HG03460 (cell line): ENCODE measurements around the gene UCK1.
A peak's percentile ranks its signal among the peaks of the same experiment; 100 is the strongest.

Source experiments
- ATAC-seq: cut with Tn5 transposase; IDR thresholded peaks from one replicate; pipeline ENCODE4 v1.9.1; 2021; ENCODE audit not compliant: unreplicated experiment

Gene UCK1

GRCh38 chr9:131530920-131531832 lies at the start of gene UCK1:
TSS of gene UCK1 (minus strand) at chr9:131531263. CDS start at chr9:131531174, 89 bp downstream.
- ATAC-seq, result peak; percentile 83

- no peak for ATAC-seq
Measured at GRCh38 chr9:131580358-131580757, 49.3 kb upstream of the UCK1 start.

DNA sequence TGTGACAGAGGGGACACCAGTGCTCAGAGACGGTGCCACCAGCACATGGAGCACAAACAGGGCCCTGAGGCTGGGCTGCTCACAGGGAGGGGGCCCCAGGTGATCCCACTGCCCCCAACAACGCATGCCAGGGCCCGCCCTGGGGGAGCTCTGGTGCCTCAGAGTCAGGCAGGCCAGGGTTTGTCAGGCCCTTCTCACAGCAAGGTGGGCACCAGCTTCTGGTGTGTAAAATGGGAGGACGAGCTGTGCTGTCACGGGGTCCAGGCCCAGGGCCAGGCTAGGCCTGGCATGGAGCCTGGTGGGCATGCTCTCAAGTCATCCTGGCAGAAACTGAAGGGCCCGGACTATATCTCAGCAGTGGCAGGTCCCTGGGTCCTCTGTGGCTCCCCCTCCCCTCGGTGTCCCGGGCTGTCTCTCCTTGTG lies 48.7 kb upstream of the UCK1 start:
- no peak for ATAC-seq

DNA sequence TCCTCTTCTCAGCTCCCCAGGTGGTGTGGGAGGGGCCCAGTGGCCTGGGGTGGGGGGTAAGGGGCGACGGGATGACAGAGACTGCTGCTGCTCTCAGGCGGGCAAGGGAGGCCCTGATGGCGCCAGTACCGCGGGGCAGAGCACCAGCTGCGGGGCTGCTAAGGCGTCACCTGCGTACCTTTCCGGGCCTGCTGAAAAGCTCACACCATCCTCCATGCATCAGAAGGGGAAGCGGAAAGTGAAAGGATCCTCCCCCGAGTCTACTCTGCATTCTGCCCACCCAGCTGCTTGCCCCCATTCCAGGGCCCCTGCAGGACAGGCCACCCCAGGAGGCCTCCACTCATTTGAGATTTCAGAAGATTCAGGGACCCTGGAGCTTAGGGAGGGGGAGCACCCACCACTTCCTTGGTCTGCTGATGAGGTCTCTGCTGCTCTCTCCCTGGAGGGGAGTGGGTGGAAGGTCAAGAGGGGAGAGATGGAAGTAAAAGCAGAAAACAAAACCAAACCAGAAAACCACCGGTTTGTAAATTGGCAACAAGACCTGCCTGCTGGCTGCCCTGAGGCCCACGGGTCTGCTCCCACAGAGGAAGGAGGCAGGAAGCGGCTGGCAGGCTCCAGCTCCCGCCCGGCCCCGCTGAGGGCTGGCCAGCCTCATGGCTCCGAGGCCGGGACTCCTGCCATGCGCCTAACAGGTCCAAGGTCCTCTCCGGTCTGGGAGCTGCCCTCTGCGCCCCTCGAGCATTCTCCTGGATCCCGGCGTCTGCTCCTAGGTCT lies 47.9 kb upstream of the UCK1 start:
- peak; percentile 68 for ATAC-seq

DNA sequence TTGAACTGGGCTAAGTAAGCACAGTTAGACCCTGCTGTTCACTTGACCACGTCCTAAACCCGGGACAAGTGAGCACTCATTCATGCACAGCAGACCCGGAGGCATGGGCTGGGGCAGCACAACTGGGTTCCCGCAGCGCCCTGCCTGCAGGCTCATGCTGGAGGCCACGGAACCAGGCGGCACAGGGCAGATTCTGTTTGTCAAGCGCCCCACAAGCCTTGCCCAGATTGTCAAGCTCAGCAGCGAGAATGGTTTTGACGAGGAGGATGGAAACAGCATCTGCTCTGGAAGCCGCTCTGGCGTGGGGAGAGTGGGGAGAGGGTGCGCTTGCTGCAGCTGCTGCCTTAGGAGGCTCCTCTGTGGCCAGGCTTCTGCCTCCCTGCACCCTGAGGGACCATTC lies 47.0 kb upstream of the UCK1 start:
- ATAC-seq, result no peak

DNA sequence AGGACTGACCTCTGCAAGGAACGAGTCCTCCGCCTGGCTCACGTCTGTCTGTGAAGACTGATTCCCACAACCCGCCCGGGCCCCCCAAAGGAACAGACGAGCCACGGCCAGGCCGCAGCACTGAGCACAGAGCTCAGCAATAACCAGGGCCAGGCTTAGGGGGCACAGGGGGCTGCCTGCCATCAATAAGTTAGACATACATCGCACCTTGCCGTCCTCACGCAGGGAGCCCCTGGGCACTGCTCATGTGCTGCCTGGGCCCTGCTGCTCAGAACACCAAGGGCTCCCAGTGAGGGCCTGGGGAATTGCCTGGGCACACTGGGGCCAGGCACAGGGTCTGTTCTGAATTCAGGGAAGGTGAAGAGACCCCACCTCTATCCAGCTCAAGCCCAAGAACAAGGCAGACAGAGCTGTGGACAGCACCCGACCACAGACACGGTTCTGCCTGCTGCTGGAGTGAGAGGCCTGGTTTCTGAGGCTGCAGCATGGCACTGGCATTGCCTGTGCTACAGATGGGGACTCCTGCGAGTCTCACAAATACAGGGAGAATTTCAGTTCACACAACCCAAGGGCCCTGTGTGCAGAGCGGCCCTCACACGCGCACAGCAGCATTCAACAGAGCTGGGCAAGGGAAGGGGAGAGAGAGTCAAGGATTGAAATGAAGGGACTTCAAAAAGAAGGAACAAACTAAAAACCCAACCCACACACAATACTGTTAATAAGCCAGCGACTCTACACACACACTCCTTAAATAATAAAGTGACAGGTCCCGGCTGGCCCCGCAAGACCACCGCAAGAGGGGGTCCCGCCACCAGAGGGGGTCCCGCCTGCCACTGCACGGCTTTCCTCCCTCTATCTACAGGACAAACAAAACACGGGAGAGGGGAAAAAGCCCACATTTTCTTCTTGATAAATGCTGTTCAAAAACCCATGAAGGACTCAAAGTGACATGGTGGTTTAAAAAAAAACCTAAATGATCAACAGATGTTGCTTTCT lies 46.2 kb upstream of the UCK1 start:
- no peak for ATAC-seq

DNA sequence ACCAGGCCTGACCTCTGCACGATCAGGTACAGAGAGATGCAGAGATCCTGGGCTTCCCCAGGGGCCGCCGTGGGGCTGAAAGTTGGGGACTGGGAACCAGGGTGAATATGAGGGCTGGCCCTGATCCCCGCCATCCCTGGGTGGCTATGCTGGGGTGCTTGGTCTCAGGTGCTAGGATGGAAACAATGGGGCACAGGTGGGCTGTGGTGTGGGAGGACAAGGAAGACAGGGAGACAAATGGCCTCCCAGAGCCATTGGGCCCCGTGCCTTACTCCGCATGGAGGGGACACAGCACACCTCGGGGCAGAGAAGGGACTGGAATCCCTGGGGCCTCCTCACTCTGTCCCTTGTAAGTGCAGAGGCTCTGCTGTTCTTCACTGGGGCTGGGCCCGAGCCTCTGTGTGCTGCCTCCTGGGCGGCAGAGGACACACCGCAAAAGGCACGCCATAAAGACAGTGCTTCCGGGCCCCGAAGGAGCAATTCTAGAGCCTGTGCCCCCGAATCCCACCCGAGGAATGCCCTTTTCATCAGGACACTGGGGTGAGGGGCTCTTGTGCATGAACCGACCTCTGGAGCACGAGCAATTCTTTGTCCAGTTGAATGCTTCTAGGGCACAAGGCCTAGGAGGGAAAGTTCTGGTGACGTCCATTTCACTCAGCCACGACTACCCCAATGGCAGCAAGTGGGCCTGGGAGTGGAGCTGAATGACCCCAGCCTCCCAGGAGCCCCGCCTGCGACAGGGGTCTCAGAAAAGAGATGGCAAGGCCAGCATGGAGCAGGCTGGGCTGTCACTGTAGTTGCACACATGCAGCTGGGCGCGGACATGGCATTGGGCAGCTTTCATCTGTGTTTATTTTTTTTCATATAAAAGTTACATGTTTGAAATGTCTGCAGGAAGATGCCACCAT lies 45.1 kb upstream of the UCK1 start:
- ATAC-seq, result no peak

DNA sequence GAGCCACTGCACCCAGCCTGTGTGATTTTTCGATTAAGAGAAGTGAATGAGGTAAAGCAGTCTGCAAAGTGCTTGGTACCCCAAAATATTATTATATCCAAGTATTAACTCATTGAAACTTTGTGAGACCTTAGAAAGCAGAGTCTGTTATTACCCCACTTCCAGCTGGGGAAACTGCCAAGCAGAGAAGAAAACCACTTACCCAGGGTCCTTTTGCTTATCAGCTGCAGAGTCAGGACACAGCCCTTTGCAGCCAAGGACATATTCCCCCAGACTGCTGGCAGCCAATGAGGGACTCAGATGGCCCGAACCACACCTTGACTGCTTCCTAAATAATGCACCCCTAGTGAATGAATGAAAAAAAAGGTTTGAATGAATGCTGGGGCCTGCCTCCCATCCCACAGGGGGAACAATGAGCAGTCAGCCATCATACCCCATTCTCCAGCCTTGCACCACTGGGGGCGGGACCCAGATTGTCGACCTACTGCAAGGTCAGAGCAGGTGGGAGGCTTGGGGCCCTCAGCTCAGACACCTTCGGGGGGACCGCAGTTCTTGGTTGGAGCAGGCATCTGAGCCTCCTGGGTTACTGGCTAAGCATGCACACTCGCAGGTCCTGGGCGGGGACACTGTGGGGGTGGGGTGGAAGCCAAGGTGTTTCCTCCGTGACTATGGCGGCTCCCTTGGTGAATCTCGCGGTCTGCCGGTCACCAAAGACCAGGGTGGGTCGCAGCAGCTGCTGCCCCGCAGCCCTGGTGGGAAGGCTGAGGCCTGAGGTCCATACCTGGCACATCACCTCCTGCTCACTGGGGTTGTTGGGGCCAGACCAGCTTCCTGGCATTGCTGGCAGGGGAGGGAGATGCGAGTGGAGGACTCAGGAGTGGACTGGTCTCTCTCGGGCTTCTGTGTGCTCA lies 43.9 kb upstream of the UCK1 start:
- ATAC-seq, result no peak

GRCh38 chr9:131567910-131568309 lies 36.8 kb upstream of the UCK1 start:
- no peak for ATAC-seq

- ATAC-seq, result no peak
Measured at GRCh38 chr9:131566158-131566557, 35.1 kb upstream of the UCK1 start.

DNA sequence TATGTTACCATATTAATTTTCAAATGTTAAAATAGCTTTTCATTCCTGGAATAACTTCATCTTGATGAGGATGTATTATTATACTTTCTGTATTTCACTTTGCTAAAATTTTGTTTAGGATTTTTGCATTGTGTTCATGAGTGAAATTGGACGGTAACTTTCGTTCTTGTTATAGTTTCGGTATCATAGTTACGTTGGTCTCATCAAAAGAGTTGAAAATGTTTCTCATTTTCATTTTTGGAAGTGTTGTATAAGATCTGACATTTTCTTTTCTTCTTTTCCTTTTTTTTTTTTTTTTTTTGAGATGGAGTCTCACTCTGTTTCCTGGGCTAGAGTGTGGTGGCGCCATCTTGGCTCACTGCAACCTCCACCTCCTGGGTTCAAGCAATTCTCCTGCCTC lies 34.3 kb upstream of the UCK1 start:
- ATAC-seq, result no peak

DNA sequence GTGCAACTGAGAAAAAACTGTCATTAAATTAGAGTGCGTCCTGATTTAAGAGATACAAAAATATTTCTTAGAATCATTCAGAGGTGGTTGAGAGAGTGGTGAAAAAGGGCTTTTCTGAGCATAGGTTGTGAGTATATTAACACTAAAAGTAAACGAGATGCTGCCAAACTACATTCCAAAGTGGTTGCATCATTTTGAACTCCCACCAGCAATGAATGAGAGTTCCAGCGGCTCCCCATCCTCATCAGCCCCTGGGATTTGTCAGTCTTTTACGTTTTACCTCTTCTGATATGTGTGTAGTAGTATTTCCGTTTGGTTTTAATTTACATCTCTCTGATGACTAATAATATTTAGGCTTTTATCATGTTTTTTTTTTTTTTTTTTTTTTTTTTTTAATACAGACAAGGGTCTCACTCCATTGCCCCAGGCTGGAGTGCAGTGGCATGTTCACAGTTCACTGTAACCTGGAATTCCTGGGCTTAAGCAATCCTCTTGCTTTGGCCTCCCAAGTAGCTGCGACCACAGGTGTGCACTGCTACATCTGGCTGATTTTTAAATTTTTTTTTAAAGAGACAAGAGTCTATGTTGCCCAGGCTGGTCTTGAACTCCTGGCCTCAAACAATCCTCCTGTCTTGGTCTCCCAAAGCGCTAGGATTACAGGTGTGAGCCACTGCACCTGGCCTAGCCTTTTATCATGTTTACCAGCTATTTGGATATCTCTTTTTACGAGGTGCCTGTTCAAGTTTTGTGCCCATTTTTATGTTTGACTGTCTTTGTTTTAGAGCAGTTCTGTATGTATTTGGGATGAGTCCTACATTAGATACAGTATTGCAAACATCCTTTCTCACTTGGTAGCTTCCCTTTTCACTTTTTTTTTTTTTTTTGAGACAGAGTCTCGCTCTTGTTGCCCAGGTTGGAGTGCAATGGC lies 31.2 kb upstream of the UCK1 start:
- no peak for ATAC-seq

- ATAC-seq, result no peak
Measured at GRCh38 chr9:131559421-131560000, 28.4 kb upstream of the UCK1 start.

- no peak for ATAC-seq
Measured at GRCh38 chr9:131557855-131558548, 26.9 kb upstream of the UCK1 start.

DNA sequence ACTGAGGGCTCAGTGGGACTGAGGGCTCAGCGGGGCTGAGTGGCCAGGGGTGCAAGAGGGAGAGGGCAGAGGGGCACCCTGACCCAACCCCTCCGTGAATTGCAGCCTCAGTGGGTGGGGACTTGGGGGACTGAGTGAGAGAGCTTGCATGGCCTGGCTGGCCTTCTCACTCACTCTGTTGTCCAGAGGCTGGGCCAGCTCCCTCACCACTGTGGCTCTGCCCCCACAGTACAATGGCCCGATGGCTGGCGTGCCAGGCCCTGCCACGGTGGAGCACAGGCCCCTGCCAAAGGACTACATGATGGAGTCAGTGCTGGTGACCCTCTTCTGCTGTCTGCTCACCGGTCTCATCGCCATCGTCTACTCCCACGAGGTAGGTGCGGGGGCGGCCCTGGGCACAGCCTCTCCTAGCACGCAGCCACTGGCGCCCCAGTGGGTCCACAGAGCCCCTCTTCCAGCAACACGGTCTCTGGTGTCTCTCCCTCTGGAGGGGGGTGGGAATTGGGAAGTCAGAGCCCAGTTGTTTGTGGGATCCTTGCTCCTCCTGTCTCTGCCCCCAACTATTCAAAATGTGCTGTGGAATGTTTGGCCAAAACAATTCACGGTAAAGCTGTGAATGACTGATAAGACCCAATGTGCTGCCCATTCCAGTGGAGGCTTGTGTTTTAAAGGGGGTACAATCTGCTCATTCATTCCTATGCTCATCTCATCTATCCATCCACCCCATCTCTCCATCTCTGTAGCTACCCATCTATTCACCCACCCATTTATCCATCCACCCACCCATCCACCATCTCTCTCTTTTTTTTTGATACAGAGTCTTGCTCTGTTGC lies 25.0 kb upstream of the UCK1 start:
- no peak for ATAC-seq

GRCh38 chr9:131554843-131555351 lies 23.8 kb upstream of the UCK1 start:
- ATAC-seq, result no peak
